HG02981 (cell line): Measurements from ENCODE around the gene FKRP.
"Not testable (repeated sequence)": the region's sequence is repeated elsewhere in the genome, so short reads cannot be mapped to it uniquely, and the experiment has no call there.

Experiments
- ATAC-seq: cut with Tn5 transposase; IDR thresholded peaks from one replicate; pipeline ENCODE4 v1.9.1; 2021; ENCODE audit warnings: mild to moderate bottlenecking, moderate library complexity; ENCODE audit not compliant: unreplicated experiment

FKRP gene

GRCh38 chr19:46785054-46785979, 39.5 kb downstream of the FKRP start:
- no peak for ATAC-seq

GRCh38 chr19:46785980-46786235, 40.1 kb downstream of the FKRP start:
- no peak for ATAC-seq

- ATAC-seq: no peak
Observed at GRCh38 chr19:46786236-46787039, 40.6 kb downstream of the FKRP start.

GRCh38 chr19:46787040-46787330, 41.1 kb downstream of the FKRP start:
- ATAC-seq: no peak

GRCh38 chr19:46787331-46788261, 41.7 kb downstream of the FKRP start:
- no peak for ATAC-seq

GRCh38 chr19:46788262-46788967, 42.6 kb downstream of the FKRP start, which contains the start of gene SLC1A5:
TSS of gene SLC1A5 (minus strand) at chr19:46788594. CDS start at chr19:46787965, 629 bp downstream.
- ATAC-seq: peak; percentile 63

- ATAC-seq: no peak
Observed at GRCh38 chr19:46788968-46789338, 43.1 kb downstream of the FKRP start.

- no peak for ATAC-seq
Observed at GRCh38 chr19:46789371-46789770, 43.5 kb downstream of the FKRP start.

- no peak for ATAC-seq
Observed at GRCh38 chr19:46791944-46792343, 46.1 kb downstream of the FKRP start.

GRCh38 chr19:46797881-46798280, 52.0 kb downstream of the FKRP start:
- no peak for ATAC-seq

- ATAC-seq: no peak
Observed at GRCh38 chr19:46798713-46799112, 52.9 kb downstream of the FKRP start.

GRCh38 chr19:46802152-46802551, 56.3 kb downstream of the FKRP start:
- ATAC-seq: no peak

GRCh38 chr19:46803555-46803954, 57.7 kb downstream of the FKRP start:
- ATAC-seq: no peak

GRCh38 chr19:46804432-46804831, 58.6 kb downstream of the FKRP start:
- not testable (repeated sequence) for ATAC-seq

GRCh38 chr19:46806656-46807055, 60.8 kb downstream of the FKRP start:
- ATAC-seq: no peak
